ENCODE measurements around the gene BMP7.

GRCh38 chr20:57167971-57168701 lies 98.3 kb downstream of the BMP7 start:
- TF ChIP-seq CTCF (conservative IDR thresholded peaks at IDR 0.05 in 1 of 2, IDR thresholded peaks at IDR 0.05 in 1 of 2; ENCODE audit: extremely low read depth in 1 of 2, insufficient read depth in 1 of 2, low read depth in 1 of 2, low read length in 2 of 2) (no peak), EZH2 (IDR thresholded peaks at IDR 0.05; ENCODE audit: borderline replicate concordance, low read length) (no peak)
